ENCODE measurements around the gene POLR2E.

DNA sequence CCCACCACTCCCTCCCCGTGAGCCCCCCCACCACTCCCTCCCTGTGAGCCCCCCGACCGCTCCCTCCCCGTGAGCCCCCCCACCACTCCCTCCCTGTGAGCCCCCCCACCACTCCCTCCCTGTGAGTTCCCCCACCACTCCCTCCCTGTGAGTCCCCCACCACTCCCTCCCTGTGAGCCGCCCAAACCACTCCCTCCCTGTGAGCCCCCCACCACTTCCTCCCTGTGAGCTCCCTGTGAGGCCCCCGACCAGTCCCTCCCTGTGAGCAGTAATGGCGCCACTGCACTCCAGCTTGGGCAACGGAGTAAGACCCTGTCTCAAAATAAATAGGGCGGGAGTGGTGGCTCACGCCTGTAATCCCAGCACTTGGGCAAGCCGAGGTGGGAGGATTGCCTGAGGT is 45.4 kb downstream of the POLR2E start:
- TF ChIP-seq, protein P1, sequence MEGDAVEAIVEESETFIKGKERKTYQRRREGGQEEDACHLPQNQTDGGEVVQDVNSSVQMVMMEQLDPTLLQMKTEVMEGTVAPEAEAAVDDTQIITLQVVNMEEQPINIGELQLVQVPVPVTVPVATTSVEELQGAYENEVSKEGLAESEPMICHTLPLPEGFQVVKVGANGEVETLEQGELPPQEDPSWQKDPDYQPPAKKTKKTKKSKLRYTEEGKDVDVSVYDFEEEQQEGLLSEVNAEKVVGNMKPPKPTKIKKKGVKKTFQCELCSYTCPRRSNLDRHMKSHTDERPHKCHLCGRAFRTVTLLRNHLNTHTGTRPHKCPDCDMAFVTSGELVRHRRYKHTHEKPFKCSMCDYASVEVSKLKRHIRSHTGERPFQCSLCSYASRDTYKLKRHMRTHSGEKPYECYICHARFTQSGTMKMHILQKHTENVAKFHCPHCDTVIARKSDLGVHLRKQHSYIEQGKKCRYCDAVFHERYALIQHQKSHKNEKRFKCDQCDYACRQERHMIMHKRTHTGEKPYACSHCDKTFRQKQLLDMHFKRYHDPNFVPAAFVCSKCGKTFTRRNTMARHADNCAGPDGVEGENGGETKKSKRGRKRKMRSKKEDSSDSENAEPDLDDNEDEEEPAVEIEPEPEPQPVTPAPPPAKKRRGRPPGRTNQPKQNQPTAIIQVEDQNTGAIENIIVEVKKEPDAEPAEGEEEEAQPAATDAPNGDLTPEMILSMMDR (IDR thresholded peaks at IDR 0.05): no peak
- no peak for TF ChIP-seq POLR2A (IDR thresholded peaks at IDR 0.05)
